Measurements from ENCODE around the gene SMARCB1.

SMARCB1 gene

GRCh38 chr22:23782252-23782651, 4.5 kb upstream of the SMARCB1 start:
- DNase-seq, result no peak

- no peak for DNase-seq
These were observed 4.1 kb upstream of the SMARCB1 start for GRCh38 chr22:23782703-23783102.

DNA sequence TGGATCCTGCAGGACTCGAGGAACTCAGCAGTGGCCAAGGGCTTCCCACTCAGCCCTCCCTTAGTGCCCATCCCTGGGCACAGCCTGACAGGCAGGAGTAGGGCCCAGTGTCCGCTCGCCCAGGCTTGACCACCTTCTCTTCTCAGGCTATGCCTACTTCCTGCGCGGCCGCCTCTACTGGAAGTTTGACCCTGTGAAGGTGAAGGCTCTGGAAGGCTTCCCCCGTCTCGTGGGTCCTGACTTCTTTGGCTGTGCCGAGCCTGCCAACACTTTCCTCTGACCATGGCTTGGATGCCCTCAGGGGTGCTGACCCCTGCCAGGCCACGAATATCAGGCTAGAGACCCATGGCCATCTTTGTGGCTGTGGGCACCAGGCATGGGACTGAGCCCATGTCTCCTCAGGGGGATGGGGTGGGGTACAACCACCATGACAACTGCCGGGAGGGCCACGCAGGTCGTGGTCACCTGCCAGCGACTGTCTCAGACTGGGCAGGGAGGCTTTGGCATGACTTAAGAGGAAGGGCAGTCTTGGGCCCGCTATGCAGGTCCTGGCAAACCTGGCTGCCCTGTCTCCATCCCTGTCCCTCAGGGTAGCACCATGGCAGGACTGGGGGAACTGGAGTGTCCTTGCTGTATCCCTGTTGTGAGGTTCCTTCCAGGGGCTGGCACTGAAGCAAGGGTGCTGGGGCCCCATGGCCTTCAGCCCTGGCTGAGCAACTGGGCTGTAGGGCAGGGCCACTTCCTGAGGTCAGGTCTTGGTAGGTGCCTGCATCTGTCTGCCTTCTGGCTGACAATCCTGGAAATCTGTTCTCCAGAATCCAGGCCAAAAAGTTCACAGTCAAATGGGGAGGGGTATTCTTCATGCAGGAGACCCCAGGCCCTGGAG, 3.3 kb upstream of the SMARCB1 start:
- no peak for DNase-seq

DNA sequence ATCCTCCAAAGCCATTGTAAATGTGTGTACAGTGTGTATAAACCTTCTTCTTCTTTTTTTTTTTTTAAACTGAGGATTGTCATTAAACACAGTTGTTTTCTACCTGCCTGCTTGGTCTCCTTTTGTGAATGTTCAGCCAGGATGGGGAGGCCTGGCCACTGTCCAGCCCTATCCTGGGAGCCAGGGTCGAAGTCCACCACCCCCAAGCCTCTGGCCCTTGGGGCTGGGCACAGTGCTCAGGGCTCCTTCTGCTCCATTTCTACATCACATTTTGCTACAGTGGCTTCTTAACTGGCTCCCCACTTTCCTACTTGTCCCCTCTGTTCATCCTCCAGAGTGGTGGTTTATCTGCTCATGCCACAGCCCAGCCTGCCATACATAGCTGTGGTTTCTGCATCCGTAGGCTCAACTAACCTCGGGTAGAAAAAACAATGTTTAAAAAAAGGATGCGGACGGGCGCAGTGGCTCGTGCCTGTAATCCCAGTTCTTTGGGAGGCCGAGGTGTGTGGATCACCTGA, 2.5 kb upstream of the SMARCB1 start:
- DNase-seq, result no peak

DNA sequence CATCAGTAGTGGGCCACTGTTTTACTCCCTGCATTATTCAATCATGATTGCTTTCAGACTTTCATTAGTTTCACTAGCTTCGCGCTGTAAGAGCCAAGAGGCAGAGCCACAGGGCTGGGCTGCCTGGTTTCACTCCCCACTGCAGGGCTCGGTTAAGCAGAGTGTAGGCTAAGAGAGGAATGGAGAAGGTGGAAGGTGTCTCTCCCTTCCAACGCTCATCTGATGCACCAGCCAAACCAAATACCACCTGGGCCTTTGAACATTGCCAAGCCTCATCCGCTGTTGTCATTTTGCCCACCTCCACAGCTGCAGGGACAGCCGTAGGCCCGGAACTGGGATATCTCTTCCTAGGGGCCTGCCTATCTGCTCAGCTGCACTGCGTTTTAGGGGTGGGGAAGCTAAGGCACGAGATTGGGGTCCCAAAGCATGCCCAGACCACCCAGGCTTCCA, 480 bp upstream of the SMARCB1 start:
- no peak for DNase-seq

DNA sequence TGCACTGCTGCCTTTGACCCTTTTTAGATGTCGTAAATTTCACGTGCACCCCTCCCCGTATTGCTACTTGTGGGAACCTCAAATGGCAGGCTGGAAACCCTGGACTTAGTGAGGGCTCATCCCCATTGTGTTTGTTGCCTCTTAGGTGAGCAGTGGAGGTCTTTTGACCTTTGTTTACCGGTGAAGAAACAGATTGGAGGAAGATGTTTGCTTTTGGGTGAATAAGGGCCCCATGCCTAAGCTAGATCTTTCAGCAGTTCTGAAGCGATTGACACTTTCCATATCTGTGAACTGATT, 782 bp downstream of the SMARCB1 start:
- DNase-seq, result no peak

GRCh38 chr22:23787910-23788309, 1.1 kb downstream of the SMARCB1 start:
- DNase-seq, result no peak

DNA sequence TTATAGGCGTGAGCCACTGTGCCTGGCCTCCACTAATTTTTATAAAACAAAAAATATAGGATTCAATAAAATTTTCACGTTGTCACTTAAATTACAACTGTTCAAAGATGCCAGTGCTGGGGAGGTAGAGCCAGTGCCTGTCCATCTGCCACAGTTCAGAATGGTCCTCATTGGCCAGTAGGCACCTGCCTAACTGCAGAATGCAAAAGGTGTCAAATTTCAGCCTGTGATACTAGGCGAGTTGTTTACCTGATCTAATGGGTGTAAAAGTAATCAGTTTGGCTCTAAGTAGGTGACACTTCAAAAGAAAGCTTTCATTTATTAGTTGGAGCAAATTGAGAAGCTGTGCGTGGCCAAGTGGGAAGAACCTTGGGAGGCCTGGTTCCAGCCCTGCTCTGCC, 2.4 kb downstream of the SMARCB1 start:
- no peak for DNase-seq

- no peak for DNase-seq
These were observed 2.9 kb downstream of the SMARCB1 start for GRCh38 chr22:23789638-23790037.

DNA sequence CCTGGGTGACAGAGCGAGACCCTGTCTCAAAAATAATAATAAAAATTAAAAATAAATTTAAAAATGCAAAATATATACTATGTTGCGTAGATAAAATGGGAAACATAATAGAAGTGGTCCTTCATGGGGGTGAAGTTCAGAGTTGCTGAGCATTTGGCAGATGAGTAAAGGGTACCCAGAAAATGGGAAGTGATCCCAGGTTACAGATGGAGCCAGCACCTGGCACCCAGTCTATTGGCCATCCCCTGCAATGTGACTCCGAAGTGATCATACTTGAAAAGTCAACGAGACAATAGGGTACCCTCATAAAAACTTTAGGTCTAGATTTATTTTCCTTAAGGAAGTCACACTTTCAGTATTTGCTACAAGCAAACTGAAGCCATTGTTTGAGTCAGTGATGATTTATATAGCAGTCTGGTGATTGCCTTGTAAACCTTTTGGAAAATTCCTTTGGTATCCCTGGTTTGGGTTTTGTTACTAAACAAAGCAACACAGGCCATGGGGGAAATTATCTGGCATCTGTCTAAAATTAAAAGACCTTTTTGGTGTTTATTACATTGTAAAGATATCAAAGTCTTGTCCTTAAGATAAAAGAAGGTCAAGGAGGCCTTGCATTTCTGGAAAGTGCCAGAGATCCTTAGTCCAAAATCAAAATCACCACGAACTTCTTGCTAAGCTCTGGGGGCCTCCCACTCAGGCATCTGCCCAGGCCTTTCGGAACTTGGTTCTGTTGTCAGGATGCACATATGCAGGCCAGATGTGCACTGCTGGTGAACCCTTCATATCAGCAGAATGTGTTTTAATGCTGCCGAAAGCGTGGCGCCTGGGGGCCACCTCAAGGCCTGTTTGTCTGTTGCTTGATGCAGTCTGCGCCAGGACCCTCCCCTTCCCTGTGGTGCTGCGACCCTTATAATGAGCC, 4.3 kb downstream of the SMARCB1 start:
- DNase-seq, result no peak

DNA sequence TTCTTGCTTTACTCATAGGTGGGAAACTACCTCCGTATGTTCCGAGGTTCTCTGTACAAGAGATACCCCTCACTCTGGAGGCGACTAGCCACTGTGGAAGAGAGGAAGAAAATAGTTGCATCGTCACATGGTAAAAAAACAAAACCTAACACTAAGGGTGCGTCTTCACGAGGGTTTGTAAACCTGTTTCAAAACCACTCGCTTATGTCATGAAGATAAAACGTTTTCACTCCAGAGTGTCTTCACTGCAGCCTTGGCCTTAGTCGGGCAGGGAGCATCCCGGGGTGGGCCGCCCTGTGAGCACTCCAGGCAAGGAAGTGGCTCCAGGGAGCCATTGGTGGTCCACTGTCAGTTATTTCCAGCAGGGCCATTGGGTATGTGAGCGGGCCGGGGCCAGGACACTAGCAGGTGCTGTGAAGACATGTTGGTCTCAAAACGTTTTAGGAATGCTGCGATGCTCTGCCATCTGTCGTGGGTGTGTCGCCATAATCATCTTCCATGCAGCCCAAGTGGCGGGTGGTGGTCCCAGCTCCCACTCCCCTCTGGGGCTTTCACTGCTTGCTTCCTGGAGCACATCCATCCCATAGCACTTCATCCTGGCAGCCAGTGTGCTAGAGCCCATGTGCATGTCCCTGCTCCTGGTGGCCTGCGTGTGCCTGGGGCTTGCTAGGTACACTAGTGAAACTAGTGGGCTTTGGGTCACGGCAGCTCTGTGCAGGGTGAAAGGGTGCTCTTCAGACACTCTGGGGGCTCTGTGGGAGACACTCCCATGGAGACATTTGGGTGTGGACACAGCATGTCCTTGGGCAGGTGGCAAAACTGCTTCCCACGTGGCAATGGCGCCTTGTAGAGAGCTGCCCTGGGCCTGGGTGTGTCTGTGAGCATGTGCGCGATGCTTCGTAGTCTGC, 5.2 kb downstream of the SMARCB1 start:
- no peak for DNase-seq

- DNase-seq, result no peak
These were observed 6.6 kb downstream of the SMARCB1 start for GRCh38 chr22:23793326-23793725.

- no peak for DNase-seq
These were observed 9.7 kb downstream of the SMARCB1 start for GRCh38 chr22:23796461-23796860.

- DNase-seq, result no peak
These were observed 13.8 kb downstream of the SMARCB1 start for GRCh38 chr22:23800297-23801237.

- DNase-seq, result no peak
These were observed 14.6 kb downstream of the SMARCB1 start for GRCh38 chr22:23801238-23801821.

DNA sequence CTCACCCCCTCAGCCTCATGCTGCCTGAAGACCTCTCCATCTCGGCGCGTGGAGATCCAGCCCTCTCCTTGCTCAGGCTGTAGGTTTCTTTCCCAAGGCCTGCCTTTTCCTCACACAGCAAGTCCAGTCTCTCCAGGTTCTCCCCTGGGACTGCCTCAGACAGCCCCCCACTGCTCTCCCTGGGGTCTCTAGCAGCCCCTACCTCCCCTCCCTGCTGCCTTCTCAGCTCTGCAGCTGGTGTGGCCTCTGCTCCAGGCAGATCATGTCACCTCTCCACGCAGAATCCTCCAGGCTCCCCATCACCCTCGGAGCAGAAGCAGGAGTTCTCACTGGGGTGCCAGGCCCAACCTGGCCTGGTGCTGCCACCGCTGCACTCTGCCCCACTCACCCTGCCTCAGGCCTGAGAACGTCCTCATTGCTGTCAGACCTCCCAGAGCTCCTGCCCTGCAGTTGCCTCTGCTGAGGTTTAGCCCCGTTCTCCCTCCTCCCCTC, 15.2 kb downstream of the SMARCB1 start:
- no peak for DNase-seq

DNA sequence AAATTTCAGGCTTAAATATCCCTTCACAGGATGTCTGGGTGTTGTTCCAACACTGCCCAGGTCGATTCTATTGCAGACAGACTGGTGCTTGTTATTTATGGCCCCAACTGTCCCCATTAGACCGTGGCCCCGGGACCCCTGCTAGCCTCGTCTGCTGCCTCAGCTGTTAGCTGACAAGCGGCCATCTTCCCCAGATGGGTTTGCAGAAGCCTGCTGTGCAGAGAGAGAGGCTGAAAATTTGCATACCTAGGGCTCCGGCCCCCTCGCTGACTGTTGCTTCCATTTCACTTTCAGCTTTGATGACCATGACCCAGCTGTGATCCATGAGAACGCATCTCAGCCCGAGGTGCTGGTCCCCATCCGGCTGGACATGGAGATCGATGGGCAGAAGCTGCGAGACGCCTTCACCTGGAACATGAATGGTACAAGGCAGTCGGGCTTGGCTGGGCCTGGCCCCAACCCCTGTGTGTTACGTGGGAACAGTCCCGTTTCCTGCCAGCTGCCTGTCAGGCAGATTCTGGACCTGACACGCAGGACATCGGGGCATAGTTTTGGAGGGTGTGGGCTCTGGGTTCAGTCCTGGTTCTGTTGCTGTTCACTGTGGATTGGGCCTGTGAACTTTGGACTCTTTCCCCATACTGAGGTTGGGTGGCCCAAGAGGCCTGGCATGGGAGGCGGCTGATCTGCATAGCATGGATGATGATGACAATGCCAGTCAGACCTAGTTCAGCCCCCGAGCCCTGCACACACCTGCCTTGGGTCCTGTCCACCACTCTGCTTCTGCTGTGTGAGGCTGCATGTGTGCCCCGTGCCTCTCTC, 16.4 kb downstream of the SMARCB1 start:
- DNase-seq, result no peak

DNA sequence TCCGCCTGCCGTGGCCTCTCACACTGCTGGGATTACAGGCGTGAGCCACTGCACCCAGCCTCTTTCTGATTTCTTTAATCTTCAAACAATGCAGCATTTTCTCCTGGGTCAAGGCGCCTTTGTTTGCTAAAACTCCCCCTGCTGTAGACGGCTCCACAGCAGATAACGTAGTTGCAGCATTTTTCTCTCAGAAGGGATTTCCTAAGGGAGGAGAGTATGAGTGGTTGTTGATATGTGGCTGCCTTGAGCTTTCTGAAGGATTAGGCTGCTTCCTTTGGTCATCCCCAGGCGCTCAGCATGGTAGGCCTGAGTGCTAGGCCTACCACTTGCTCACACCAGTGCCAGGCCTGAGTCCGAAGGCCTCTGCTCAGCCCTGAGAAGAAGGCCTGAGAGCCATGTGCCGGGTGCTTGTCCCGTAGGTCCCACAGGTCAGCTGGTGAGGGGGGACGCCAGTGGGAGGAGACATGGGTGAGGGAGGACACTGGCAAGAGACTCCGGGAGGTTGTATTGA, 18.1 kb downstream of the SMARCB1 start:
- DNase-seq, result no peak

DNA sequence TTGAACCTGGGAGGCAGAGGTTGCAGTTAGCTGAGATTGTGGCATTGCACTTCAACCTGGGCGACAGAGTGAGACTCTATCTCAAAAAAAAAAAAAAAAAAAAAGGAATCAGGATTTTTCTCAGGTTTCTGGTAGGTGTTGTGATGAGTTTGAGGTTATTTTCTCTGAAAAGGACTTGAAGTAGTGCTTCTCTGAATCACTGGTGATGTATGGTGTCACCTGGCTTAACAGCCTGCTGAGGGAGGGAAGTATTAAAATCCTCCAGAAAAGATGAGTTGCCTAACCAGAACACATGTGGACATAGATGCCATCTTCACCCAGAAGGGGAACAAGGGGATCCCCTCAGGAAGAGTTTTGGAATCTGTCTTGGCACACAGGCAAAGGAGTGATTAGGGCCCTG, 20.1 kb downstream of the SMARCB1 start:
- DNase-seq, result no peak

- DNase-seq, result no peak
These were observed 25.6 kb downstream of the SMARCB1 start for GRCh38 chr22:23812378-23812777.
